Calu3 (cell line): ENCODE data around the gene MIB2. TPM values are rescaled to one million over a fixed set of nuclear protein-coding genes. Genes with fewer than 3 reads are reported as not detected.
"Not testable (repeated sequence)": the region's sequence is repeated elsewhere in the genome, so short reads cannot be mapped to it uniquely, and the experiment has no call there.

Source experiments
- BruUV-seq: library from RNA; stranded (reverse); fragments of 400-500 nt; replicated peaks from 2 replicates; lab custom pipeline; 2021; lab: Mats Ljungman, UMichigan
- CTCF ChIA-PET: fragments of 300-600 bp; sonication (Branson Sonifier 250); formaldehyde crosslinking; loops from one replicate; lab custom pipeline; 2022; ENCODE audit warnings: antibody characterized with exemption; lab: Charles Lee
- DNase-seq: peaks from one replicate; pipeline ENCODE4 v3.0.0; 2022
- H3K27ac Mint-ChIP-seq: one replicate; pipeline ENCODE4 v1.8.0; 2022; ENCODE audit warnings: mixed read lengths; ENCODE audit not compliant: unreplicated experiment
- H3K27me3 Mint-ChIP-seq: one replicate; pipeline ENCODE4 v1.8.0; 2022; ENCODE audit warnings: mixed read lengths; ENCODE audit not compliant: unreplicated experiment
- H3K36me3 Mint-ChIP-seq: one replicate; pipeline ENCODE4 v1.8.0; 2022; ENCODE audit warnings: mild to moderate bottlenecking, moderate library complexity, mixed read lengths; ENCODE audit not compliant: insufficient read depth, unreplicated experiment
- H3K4me1 Mint-ChIP-seq: one replicate; pipeline ENCODE4 v1.8.0; 2022; ENCODE audit warnings: mild to moderate bottlenecking, low read depth, mixed read lengths; ENCODE audit not compliant: unreplicated experiment
- H3K4me3 Mint-ChIP-seq: one replicate; pipeline ENCODE4 v1.8.0; 2022; ENCODE audit warnings: mild to moderate bottlenecking, low read depth, moderate library complexity, mixed read lengths; ENCODE audit not compliant: unreplicated experiment
- H3K9me3 Mint-ChIP-seq: one replicate; pipeline ENCODE4 v1.8.0; 2022; ENCODE audit warnings: low read depth, mixed read lengths; ENCODE audit not compliant: unreplicated experiment
- intact Hi-C: fragments of 100-400 bp; cut with micrococcal nuclease; formaldehyde crosslinking; loops from one replicate; pipeline ENCODE4 v1.10.0; 2022; ENCODE audit not compliant: unreplicated experiment
- total RNA-seq: library from RNA; stranded (reverse); gene quantifications from 2 replicates; pipeline ENCODE4 v1.2.3, GENCODE V29; 2022
- TF ChIP-seq, protein P1 (sequence below): fragments of 200-600 bp; IDR thresholded peaks from one replicate; pipeline ENCODE4 v1.8.0; 2022; ENCODE audit warnings: antibody characterized with exemption; ENCODE audit not compliant: unreplicated experiment

MIB2 gene
- total RNA-seq, 1 experiment from 2014 or later = 50.3 TPM

DNA sequence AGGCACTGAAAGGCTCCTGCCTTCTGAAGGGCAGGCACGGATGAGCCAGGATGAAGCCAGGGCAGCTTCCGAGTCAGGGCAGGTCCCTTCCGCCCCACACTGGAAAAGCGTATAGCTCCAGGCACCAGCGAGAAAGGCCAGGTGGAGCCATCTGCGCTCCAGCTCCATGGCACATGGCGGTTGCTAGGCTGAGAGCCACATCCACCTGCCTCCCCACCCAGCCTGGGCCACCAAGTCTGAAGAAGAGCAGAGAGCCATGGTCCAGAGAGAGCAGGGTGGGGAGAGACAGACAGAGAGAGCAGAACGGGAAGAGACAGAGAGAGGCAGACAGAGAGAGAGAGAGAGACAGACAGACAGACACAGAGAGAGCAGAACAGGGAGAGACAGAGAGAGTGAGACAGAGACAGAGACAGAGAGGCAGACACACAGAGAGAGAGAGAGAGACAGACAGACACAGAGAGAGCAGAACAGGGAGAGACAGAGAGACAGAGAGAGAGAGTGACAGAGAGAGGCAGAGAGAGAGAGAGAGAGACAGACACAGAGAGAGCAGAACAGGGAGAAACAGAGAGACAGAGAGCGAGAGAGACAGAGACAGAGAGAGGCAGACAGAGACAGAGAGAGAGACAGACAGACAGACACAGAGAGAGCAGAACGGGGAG lies 20.6 kb upstream of the MIB2 start:
- Mint-ChIP-seq H3K27me3 (no peaks in the 10 kb centered on the region), H3K27ac (no peak overlapping the region), H3K4me3 (no peak overlapping the region), H3K36me3 (peaks cover 5% of the 10 kb centered on the region), H3K9me3 (no peaks in the 10 kb centered on the region), H3K4me1 (no peaks in the 10 kb centered on the region)
- CTCF ChIA-PET = no interaction called here
- DNase-seq = no peak
- TF ChIP-seq, protein P1, sequence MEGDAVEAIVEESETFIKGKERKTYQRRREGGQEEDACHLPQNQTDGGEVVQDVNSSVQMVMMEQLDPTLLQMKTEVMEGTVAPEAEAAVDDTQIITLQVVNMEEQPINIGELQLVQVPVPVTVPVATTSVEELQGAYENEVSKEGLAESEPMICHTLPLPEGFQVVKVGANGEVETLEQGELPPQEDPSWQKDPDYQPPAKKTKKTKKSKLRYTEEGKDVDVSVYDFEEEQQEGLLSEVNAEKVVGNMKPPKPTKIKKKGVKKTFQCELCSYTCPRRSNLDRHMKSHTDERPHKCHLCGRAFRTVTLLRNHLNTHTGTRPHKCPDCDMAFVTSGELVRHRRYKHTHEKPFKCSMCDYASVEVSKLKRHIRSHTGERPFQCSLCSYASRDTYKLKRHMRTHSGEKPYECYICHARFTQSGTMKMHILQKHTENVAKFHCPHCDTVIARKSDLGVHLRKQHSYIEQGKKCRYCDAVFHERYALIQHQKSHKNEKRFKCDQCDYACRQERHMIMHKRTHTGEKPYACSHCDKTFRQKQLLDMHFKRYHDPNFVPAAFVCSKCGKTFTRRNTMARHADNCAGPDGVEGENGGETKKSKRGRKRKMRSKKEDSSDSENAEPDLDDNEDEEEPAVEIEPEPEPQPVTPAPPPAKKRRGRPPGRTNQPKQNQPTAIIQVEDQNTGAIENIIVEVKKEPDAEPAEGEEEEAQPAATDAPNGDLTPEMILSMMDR = no peak
- BruUV-seq = no TSS peak
- intact Hi-C loops = no loop called here

DNA sequence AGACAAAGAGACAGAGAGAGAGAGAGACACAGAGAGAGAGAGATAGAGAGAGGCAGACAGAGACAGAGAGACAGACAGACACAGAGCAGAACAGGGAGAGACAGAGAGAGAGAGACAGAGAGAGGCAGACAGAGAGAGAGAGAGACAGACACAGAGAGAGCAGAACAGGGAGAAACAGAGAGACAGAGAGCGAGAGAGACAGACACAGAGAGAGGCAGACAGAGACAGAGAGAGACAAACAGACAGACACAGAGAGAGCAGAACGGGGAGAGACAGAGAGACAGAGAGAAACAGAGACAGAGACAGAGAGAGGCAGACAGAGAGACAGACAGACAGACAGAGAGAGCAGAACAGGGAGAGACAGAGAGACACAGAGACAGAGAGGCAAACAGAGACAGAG lies 20.0 kb upstream of the MIB2 start:
- CTCF ChIA-PET, H3K27ac Mint-ChIP-seq, intact Hi-C loops, H3K27me3 Mint-ChIP-seq, H3K4me3 Mint-ChIP-seq, DNase-seq, H3K9me3 Mint-ChIP-seq, BruUV-seq, H3K36me3 Mint-ChIP-seq, H3K4me1 Mint-ChIP-seq: not testable (repeated sequence)

DNA sequence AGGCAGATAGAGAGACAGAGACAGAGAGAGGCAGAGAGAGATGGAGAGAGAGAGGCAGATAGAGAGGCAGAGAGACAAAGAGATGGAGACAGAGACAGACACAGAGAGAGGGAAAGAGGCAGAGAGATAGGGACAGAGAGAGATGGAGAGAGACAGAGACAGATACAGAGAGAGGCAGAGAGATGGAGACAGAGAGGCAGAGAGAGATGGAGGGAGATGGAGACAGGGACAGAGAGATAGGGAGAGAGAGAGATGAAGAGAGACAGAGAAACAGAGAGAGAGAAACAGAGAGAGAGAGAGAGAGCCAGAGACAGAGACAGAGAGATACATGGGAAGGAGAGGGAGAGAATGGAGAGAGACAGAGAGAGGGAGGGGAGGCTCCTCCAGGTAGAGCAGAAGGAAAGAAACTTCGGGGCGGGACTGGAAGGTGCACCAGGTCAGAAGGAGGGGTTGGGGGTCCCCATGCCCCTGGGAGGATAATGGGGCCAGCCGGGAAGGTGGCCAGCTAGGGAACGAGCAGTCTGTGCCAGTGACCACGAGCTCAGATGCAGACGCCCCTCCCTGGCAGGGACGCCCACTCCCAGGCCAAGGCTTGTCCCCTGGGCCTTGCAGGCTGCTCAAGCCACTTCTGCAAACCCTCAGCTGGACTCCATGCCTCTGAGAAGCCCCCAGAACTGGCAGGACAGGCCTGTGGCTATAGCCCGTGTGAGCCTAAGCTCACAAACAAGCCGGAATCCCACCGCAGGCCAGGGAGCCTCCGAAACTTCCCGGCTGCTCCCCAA lies 18.6 kb upstream of the MIB2 start:
- Mint-ChIP-seq H3K27ac (no peak overlapping the region), H3K9me3 (no peaks in the 10 kb centered on the region), H3K4me3 (no peak overlapping the region), H3K4me1 (no peaks in the 10 kb centered on the region), H3K27me3 (no peaks in the 10 kb centered on the region), H3K36me3 (peaks cover 8% of the 10 kb centered on the region)
- DNase-seq = no peak
- CTCF ChIA-PET = no interaction called here
- TF ChIP-seq, protein P1 = no peak
- no TSS peak for BruUV-seq
- intact Hi-C loops = no loop called here

DNA sequence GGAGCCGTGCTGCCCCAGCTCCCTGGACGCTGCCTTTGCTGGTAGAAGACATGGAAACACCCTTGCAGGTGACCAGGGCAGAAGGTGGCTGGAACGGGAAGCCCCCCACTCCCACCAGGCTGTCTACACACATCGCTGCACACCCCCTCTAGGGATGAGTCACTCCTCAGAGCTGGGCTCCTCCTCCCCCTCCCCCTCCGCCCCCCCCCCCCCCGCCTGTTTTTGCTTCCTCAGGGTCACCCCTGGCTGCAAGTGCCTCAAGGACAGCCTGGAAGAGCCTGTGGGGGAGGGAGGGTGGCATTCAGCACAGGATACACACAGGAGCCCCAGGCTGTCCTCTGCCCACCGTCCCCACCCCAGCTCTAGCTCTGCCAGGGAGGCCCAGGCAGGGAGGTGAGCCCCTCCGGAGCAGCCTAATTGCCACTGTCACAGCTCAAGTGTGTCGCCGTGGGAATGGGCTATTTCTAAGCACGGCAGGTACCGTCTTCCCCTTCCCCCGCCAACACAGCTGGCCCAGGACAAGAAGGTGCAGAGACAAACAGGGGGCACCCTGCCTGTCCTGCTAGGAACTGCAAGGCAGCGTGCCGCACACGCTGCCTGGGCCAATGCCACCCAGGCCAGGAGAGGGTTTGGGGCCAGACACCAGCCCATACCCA lies 17.9 kb upstream of the MIB2 start:
- Mint-ChIP-seq H3K27ac (no peak overlapping the region), H3K4me3 (peak overlapping the region; percentile 19), H3K27me3 (no peaks in the 10 kb centered on the region), H3K4me1 (no peaks in the 10 kb centered on the region), H3K9me3 (no peaks in the 10 kb centered on the region), H3K36me3 (peaks cover 8% of the 10 kb centered on the region)
- TF ChIP-seq, protein P1 = peak; percentile 19
- CTCF ChIA-PET = interaction anchor here (0.5 kb wide), 1 partner anchor 312 kb away, joined by 3 read pairs; no protein-coding TSS in a partner anchor
- intact Hi-C loops = no loop called here
- no TSS peak for BruUV-seq
- DNase-seq = peak; percentile 24
